Lower leg skin (tissue), 4 donors: Measurements from ENCODE around the gene PTGIS. TPM values are rescaled to one million over a fixed set of nuclear protein-coding genes. Genes with fewer than 3 reads are reported as not detected.
A peak's percentile ranks its signal among the peaks of the same experiment; 100 is the strongest.

Source experiments
- DNase-seq, 2 donors: peaks; one replicate each; pipeline ENCODE4 v3.0.0-alpha.2; 2019; ENCODE audit warnings: low spot score in 2 of 2
- H3K4me3 ChIP-seq: fragments of 200-600 bp; sonication (generic); 2 replicates; pipeline ENCODE4 v1.5.1; 2017; ENCODE audit warnings: mild to moderate bottlenecking, low read depth; ENCODE audit not compliant: poor library complexity, severe bottlenecking
- POLR2A ChIP-seq, 2 donors: fragments of 450-650 bp; IDR thresholded peaks; one replicate each; pipeline ENCODE4 v1.6.1; 2016 to 2017; ENCODE audit warnings: antibody characterized with exemption in 2 of 2, mild to moderate bottlenecking in 1 of 2, moderate library complexity in 1 of 2
- WGBS, 2 donors: methylation state at CpG; one replicate each; pipeline ENCODE4 v1.1.5; 2018; 5-methylcytosine and 5-hydroxymethylcytosine counted together
- intact Hi-C: fragments of 100-400 bp; cut with DNase I; formaldehyde crosslinking; loops from one replicate; pipeline ENCODE4 v1.15.0; 2023; ENCODE audit warnings: low total_unique reads
- total RNA-seq, 4 donors: library from RNA; depleted of rRNA; stranded (reverse); fragments of >200 nt; gene quantifications; one replicate each; pipeline ENCODE4 v1.1.0, GENCODE V29; 2016
- TF ChIP-seq, protein P1 (sequence below), 3 donors: fragments of 450-650 bp; IDR thresholded peaks; one replicate each; pipeline ENCODE4 v1.5.1; 2016; ENCODE audit warnings: antibody characterized with exemption in 3 of 3, mild to moderate bottlenecking in 3 of 3, moderate library complexity in 2 of 3

Gene PTGIS
- total RNA-seq, 4 donors from 2014 or later: 2.3 to 13.3 (median 9.1) TPM

GRCh38 chr20:49562311-49563014 lies 5.5 kb downstream of the PTGIS start:
- H3K4me3 ChIP-seq: no peak overlapping the region
- WGBS, 2 donors: 47 to 49% methylated on average over 21 of the region's 21 CpGs
- TF ChIP-seq POLR2A (IDR thresholded peaks at IDR 0.05): no peak
- TF ChIP-seq, protein P1, sequence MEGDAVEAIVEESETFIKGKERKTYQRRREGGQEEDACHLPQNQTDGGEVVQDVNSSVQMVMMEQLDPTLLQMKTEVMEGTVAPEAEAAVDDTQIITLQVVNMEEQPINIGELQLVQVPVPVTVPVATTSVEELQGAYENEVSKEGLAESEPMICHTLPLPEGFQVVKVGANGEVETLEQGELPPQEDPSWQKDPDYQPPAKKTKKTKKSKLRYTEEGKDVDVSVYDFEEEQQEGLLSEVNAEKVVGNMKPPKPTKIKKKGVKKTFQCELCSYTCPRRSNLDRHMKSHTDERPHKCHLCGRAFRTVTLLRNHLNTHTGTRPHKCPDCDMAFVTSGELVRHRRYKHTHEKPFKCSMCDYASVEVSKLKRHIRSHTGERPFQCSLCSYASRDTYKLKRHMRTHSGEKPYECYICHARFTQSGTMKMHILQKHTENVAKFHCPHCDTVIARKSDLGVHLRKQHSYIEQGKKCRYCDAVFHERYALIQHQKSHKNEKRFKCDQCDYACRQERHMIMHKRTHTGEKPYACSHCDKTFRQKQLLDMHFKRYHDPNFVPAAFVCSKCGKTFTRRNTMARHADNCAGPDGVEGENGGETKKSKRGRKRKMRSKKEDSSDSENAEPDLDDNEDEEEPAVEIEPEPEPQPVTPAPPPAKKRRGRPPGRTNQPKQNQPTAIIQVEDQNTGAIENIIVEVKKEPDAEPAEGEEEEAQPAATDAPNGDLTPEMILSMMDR (IDR thresholded peaks at IDR 0.05): no peak
- intact Hi-C loops: no loop called here
- peak; percentile 71 to 95 for DNase-seq

DNA sequence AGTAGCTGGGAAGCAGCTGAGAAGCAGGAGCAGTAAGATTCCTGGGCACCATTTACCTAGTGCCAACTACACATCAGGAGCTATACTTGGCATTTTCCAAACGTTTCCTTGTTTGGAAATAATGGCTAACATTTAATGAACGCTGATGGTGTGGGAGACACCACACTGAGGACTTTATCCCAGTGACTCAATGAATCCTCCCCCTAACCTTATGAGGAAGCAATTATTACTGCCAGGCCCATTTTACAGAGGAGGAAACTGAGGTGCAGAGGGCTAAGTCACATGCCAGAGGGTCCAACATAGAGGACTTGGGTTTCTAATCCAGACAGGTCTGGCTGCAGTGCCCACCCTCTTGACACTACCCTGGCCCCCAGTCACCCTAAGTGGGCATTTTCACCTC lies 6.1 kb downstream of the PTGIS start:
- DNase-seq: no peak
- intact Hi-C loops: no loop called here
- no peak overlapping the region for H3K4me3 ChIP-seq
- WGBS, 2 donors: 37 to 52% methylated on average over 2 of the region's 2 CpGs
- TF ChIP-seq POLR2A (IDR thresholded peaks at IDR 0.05): no peak
- TF ChIP-seq, protein P1 (IDR thresholded peaks at IDR 0.05): no peak

- intact Hi-C loops: no loop called here
- TF ChIP-seq, protein P1 (IDR thresholded peaks at IDR 0.05): no peak
- no peak for TF ChIP-seq POLR2A (IDR thresholded peaks at IDR 0.05)
- no peak overlapping the region for H3K4me3 ChIP-seq
- WGBS, 2 donors: 79 to 83% methylated on average over 4 of the region's 4 CpGs
- DNase-seq: peak in 1 of 2 donors; percentile 74
Observed at GRCh38 chr20:49561256-49561655, 6.7 kb downstream of the PTGIS start.

GRCh38 chr20:49560646-49561045 lies 7.3 kb downstream of the PTGIS start:
- DNase-seq: peak in 1 of 2 donors; percentile 82
- intact Hi-C loops: no loop called here
- 80 to 90% methylated on average over 11 of the region's 11 CpGs for WGBS, 2 donors
- H3K4me3 ChIP-seq: no peak overlapping the region
- TF ChIP-seq POLR2A (IDR thresholded peaks at IDR 0.05): no peak
- TF ChIP-seq, protein P1 (IDR thresholded peaks at IDR 0.05): no peak

GRCh38 chr20:49560186-49560585 lies 7.8 kb downstream of the PTGIS start:
- intact Hi-C loops: no loop called here
- WGBS, 2 donors: 67 to 89% methylated on average over 7 of the region's 7 CpGs
- no peak overlapping the region for H3K4me3 ChIP-seq
- TF ChIP-seq POLR2A (IDR thresholded peaks at IDR 0.05): no peak
- TF ChIP-seq, protein P1 (IDR thresholded peaks at IDR 0.05): no peak
- DNase-seq: no peak
